Astrocyte (in vitro differentiated cells and primary cell): ENCODE results near the gene NAB1. TPM values are rescaled to one million over a fixed set of nuclear protein-coding genes. Genes with fewer than 3 reads are reported as not detected.

Experiments
- DNase-seq: peaks from one replicate; pipeline ENCODE4 v3.0.0-alpha.2; 2010; ENCODE audit warnings: low read depth
- FAIRE-seq: peaks from 2 replicates; lab custom pipeline; 2011; peaks lifted over from hg19 to GRCh38; lab: Jason Lieb, UNC
- H2AFZ ChIP-seq: 2 replicates; pipeline ENCODE4 v1.6.0; 2012; ENCODE audit warnings: low read depth, low read length, inconsistent platforms
- H3K27ac ChIP-seq: 2 replicates; pipeline ENCODE4 v1.5.1; 2011; ENCODE audit warnings: low read depth, low read length, inconsistent platforms
- H3K27me3 ChIP-seq: 2 replicates; pipeline ENCODE4 v1.6.0; 2011; ENCODE audit warnings: low read length, inconsistent platforms; ENCODE audit not compliant: insufficient read depth
- H3K36me3 ChIP-seq: 2 replicates; pipeline ENCODE4 v1.5.1; 2011; ENCODE audit warnings: low read length, inconsistent platforms; ENCODE audit not compliant: insufficient read depth
- H3K4me1 ChIP-seq: 2 replicates; pipeline ENCODE4 v1.5.1; 2011; ENCODE audit warnings: low read length, inconsistent platforms; ENCODE audit not compliant: insufficient read depth
- H3K4me2 ChIP-seq: 2 replicates; pipeline ENCODE4 v1.6.0; 2012; ENCODE audit warnings: low read length, inconsistent platforms
- H3K4me3 ChIP-seq: 2 replicates; pipeline ENCODE4 v1.5.1; 2011; ENCODE audit warnings: low read depth, mild to moderate bottlenecking, low read length, inconsistent platforms; ENCODE audit not compliant: insufficient read depth
- H3K79me2 ChIP-seq: 2 replicates; pipeline ENCODE4 v1.6.0; 2012; ENCODE audit warnings: mild to moderate bottlenecking, low read length, inconsistent platforms; ENCODE audit not compliant: insufficient read depth
- H3K9ac ChIP-seq: 2 replicates; pipeline ENCODE4 v1.6.0; 2012; ENCODE audit warnings: mild to moderate bottlenecking, low read length, inconsistent platforms
- H3K9me3 ChIP-seq: 2 replicates; pipeline ENCODE4 v1.5.1; 2012; ENCODE audit warnings: low read depth, mild to moderate bottlenecking, low read length, inconsistent platforms; ENCODE audit not compliant: insufficient read depth
- H4K20me1 ChIP-seq: 2 replicates; pipeline ENCODE4 v1.6.0; 2012; ENCODE audit warnings: low read length, inconsistent platforms; ENCODE audit not compliant: insufficient read depth
- H3K27ac Mint-ChIP-seq: one replicate; pipeline ENCODE4 v1.8.0; 2021; ENCODE audit warnings: mild to moderate bottlenecking, mixed read lengths; ENCODE audit not compliant: unreplicated experiment
- H3K27me3 Mint-ChIP-seq: one replicate; pipeline ENCODE4 v1.8.0; 2021; ENCODE audit warnings: low read depth, mixed read lengths; ENCODE audit not compliant: unreplicated experiment
- H3K36me3 Mint-ChIP-seq: one replicate; pipeline ENCODE4 v1.8.0; 2021; ENCODE audit warnings: low read depth, mixed read lengths; ENCODE audit not compliant: unreplicated experiment
- H3K4me1 Mint-ChIP-seq: one replicate; pipeline ENCODE4 v1.8.0; 2021; ENCODE audit warnings: low read depth, mixed read lengths; ENCODE audit not compliant: unreplicated experiment
- H3K4me3 Mint-ChIP-seq: one replicate; pipeline ENCODE4 v1.8.0; 2021; ENCODE audit warnings: mild to moderate bottlenecking, moderate library complexity, mixed read lengths; ENCODE audit not compliant: unreplicated experiment
- H3K9me3 Mint-ChIP-seq: one replicate; pipeline ENCODE4 v1.8.0; 2021; ENCODE audit warnings: mild to moderate bottlenecking, mixed read lengths; ENCODE audit not compliant: unreplicated experiment
- EZH2 ChIP-seq: IDR thresholded peaks from 2 replicates; pipeline ENCODE4 v1.6.1; 2012; ENCODE audit warnings: mild to moderate bottlenecking, low read length, inconsistent platforms; ENCODE audit not compliant: insufficient read depth
- total RNA-seq: library from RNA; stranded (reverse); gene quantifications from 2 replicates; pipeline ENCODE4 v1.2.1, GENCODE V29; 2021
- TF ChIP-seq, protein P1 (sequence below): IDR thresholded peaks from 2 replicates; pipeline ENCODE4 v1.5.1; 2011; ENCODE audit warnings: low read depth, mild to moderate bottlenecking, inconsistent platforms, low read length, moderate library complexity; ENCODE audit not compliant: insufficient read depth

The NAB1 gene
- total RNA-seq, 1 donor from 2014 or later, result 25.4 TPM

GRCh38 chr2:190615555-190616200 is 33.2 kb upstream of the NAB1 start:
- TF ChIP-seq, protein P1, sequence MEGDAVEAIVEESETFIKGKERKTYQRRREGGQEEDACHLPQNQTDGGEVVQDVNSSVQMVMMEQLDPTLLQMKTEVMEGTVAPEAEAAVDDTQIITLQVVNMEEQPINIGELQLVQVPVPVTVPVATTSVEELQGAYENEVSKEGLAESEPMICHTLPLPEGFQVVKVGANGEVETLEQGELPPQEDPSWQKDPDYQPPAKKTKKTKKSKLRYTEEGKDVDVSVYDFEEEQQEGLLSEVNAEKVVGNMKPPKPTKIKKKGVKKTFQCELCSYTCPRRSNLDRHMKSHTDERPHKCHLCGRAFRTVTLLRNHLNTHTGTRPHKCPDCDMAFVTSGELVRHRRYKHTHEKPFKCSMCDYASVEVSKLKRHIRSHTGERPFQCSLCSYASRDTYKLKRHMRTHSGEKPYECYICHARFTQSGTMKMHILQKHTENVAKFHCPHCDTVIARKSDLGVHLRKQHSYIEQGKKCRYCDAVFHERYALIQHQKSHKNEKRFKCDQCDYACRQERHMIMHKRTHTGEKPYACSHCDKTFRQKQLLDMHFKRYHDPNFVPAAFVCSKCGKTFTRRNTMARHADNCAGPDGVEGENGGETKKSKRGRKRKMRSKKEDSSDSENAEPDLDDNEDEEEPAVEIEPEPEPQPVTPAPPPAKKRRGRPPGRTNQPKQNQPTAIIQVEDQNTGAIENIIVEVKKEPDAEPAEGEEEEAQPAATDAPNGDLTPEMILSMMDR, result no peak
- no peak for TF ChIP-seq EZH2
- H3K4me2 ChIP-seq, result no peak overlapping the region
- H3K27ac Mint-ChIP-seq, result no peak overlapping the region
- H2AFZ ChIP-seq, result no peak overlapping the region
- H3K4me1 Mint-ChIP-seq, result no peaks in the 10 kb centered on the region
- no peaks in the 10 kb centered on the region for H4K20me1 ChIP-seq
- H3K9me3 ChIP-seq, result no peaks in the 10 kb centered on the region
- H3K36me3 Mint-ChIP-seq, result no peaks in the 10 kb centered on the region
- H3K4me1 ChIP-seq, result no peaks in the 10 kb centered on the region
- H3K4me3 ChIP-seq, result no peak overlapping the region
- H3K27me3 ChIP-seq, result no peaks in the 10 kb centered on the region
- no peaks in the 10 kb centered on the region for H3K79me2 ChIP-seq
- no peaks in the 10 kb centered on the region for H3K27me3 Mint-ChIP-seq
- no peak overlapping the region for H3K9ac ChIP-seq
- H3K36me3 ChIP-seq, result no peaks in the 10 kb centered on the region
- no peak overlapping the region for H3K4me3 Mint-ChIP-seq
- no peaks in the 10 kb centered on the region for H3K9me3 Mint-ChIP-seq
- DNase-seq (no peak), FAIRE-seq (no peak)
- H3K27ac ChIP-seq, result no peak overlapping the region

GRCh38 chr2:190618030-190618429 is 30.9 kb upstream of the NAB1 start:
- no peak overlapping the region for H3K4me3 Mint-ChIP-seq
- H4K20me1 ChIP-seq, result no peaks in the 10 kb centered on the region
- H3K79me2 ChIP-seq, result no peaks in the 10 kb centered on the region
- no peak overlapping the region for H3K4me2 ChIP-seq
- H3K27me3 Mint-ChIP-seq, result no peaks in the 10 kb centered on the region
- H3K4me3 ChIP-seq, result no peak overlapping the region
- H3K36me3 ChIP-seq, result no peaks in the 10 kb centered on the region
- H3K27ac ChIP-seq, result no peak overlapping the region
- FAIRE-seq, result no peak
- TF ChIP-seq EZH2, result no peak
- TF ChIP-seq, protein P1, result no peak
- no peak overlapping the region for H3K9ac ChIP-seq
- H3K4me1 ChIP-seq, result no peaks in the 10 kb centered on the region
- H3K27me3 ChIP-seq, result no peaks in the 10 kb centered on the region
- H3K36me3 Mint-ChIP-seq, result no peaks in the 10 kb centered on the region
- H2AFZ ChIP-seq, result no peak overlapping the region
- no peak overlapping the region for H3K27ac Mint-ChIP-seq
- H3K9me3 Mint-ChIP-seq, result no peaks in the 10 kb centered on the region
- no peaks in the 10 kb centered on the region for H3K9me3 ChIP-seq
- DNase-seq, result no peak
- H3K4me1 Mint-ChIP-seq, result no peaks in the 10 kb centered on the region

GRCh38 chr2:190625691-190626090 is 23.2 kb upstream of the NAB1 start:
- Histone ChIP-seq H3K79me2 (no peaks in the 10 kb centered on the region), H3K9me3 (no peaks in the 10 kb centered on the region), H2AFZ (no peak overlapping the region), H3K9ac (no peak overlapping the region), H3K27me3 (no peaks in the 10 kb centered on the region), H3K4me3 (no peak overlapping the region), H4K20me1 (no peaks in the 10 kb centered on the region), H3K4me2 (no peak overlapping the region), H3K4me1 (no peaks in the 10 kb centered on the region), H3K27ac (no peak overlapping the region), H3K36me3 (no peaks in the 10 kb centered on the region)
- FAIRE-seq (no peak), DNase-seq (no peak)
- Mint-ChIP-seq H3K36me3 (no peaks in the 10 kb centered on the region), H3K9me3 (peaks cover 4% of the 10 kb centered on the region), H3K4me3 (no peak overlapping the region), H3K27me3 (peaks cover 5% of the 10 kb centered on the region), H3K27ac (no peak overlapping the region), H3K4me1 (no peaks in the 10 kb centered on the region)
- TF ChIP-seq, protein P1, result no peak
- no peak for TF ChIP-seq EZH2
